Activated B cell treated with CpG ODN at 0.5 μM for 24 hours (primary cell): ENCODE measurements around the gene CLCF1. TPM values are rescaled to one million over a fixed set of nuclear protein-coding genes. Genes with fewer than 3 reads are reported as not detected.

ENCODE experiments used
- ATAC-seq: fragments of 200-7000 bp; cut with Tn5 transposase; one replicate; pipeline ENCODE4 v1.10.0; 2021; ENCODE audit warnings: low read depth, mild to moderate bottlenecking, moderate library complexity
- CTCF ChIA-PET: fragments of 350-600 bp; sonication (Branson Sonifier 250); formaldehyde crosslinking; loops from one replicate; lab custom pipeline; 2021; ENCODE audit warnings: antibody characterized with exemption; lab: Charles Lee
- POLR2A ChIA-PET: fragments of 350-600 bp; sonication (Branson Sonifier 250); formaldehyde crosslinking; loops from one replicate; lab custom pipeline; 2021; ENCODE audit warnings: antibody characterized with exemption; lab: Charles Lee
- DNase-seq: peaks from one replicate; pipeline ENCODE4 v3.0.0; 2022
- H3K27ac Mint-ChIP-seq: one replicate; pipeline ENCODE4 v1.8.0; 2020; ENCODE audit warnings: mixed read lengths
- H3K27me3 Mint-ChIP-seq: one replicate; pipeline ENCODE4 v1.8.0; 2021; ENCODE audit warnings: mixed read lengths
- H3K36me3 Mint-ChIP-seq: one replicate; pipeline ENCODE4 v1.8.0; 2021; ENCODE audit warnings: low read depth, mixed read lengths
- H3K4me1 Mint-ChIP-seq: one replicate; pipeline ENCODE4 v1.8.0; 2021; ENCODE audit warnings: mixed read lengths
- H3K4me3 Mint-ChIP-seq: one replicate; pipeline ENCODE4 v1.8.0; 2020; ENCODE audit warnings: mild to moderate bottlenecking, mixed read lengths
- H3K9me3 Mint-ChIP-seq: one replicate; pipeline ENCODE4 v1.8.0; 2020; ENCODE audit warnings: mixed read lengths
- intact Hi-C: fragments of 100-400 bp; cut with micrococcal nuclease; formaldehyde crosslinking; loops from one replicate; pipeline ENCODE4 v1.15.1; 2024
- total RNA-seq: library from RNA; stranded (reverse); gene quantifications from 2 replicates; pipeline ENCODE4 v1.2.3, GENCODE V29; 2022
- TF ChIP-seq, protein P1 (sequence below): fragments of 200-600 bp; IDR thresholded peaks from one replicate; pipeline ENCODE4 v1.8.0; 2022; ENCODE audit warnings: antibody characterized with exemption, mild to moderate bottlenecking

Gene CLCF1
- total RNA-seq, 1 donor from 2014 or later, result 30.7 TPM

DNA sequence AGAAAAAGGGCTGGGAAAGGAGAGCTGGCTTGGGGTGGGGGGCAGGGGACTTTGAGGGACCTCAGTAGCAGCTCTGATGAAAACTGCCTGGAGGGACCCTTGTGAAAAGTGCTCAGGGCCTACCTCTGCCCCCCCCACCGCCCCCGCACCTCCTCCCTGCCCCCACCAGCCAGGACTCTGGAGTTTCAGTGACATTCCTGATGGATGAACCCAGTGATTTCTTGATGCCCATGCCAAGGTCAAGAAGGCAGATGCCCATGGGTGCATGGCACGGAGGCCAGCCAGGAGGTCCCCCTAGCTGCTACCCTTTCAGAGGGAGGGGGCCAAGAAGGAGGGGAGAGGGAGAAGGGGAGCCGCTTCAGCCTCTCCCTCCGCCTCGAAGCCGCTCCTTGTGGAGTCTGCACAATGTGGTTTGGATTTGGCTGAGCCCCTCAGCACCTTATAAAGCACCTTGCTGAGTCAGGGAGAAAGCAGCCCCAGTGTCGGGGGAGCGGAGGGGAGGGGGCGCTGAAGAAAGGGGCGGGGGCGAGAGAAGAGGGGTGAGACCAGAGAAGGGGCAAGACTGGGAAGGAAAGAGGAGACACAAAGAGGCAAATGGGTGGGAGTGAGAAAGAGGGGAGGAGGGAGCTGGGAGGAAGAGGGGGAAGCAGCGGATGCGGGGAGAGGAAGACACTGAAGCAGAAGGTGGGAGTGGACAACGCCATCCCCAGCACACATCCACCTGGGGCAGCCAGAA, 2.1 kb upstream of the CLCF1 start:
- POLR2A ChIA-PET, result interaction anchor here (0.7 to 26.4 kb wide), 6 partner anchors 11 to 104 kb away, joined by 3 to 1307 read pairs (median 8); partner anchors contain the start of genes ANKRD13D, CLCF1, POLD4 and PTPRCAP
- Mint-ChIP-seq H3K27me3 (no peaks in the 10 kb centered on the region), H3K4me3 (no peak overlapping the region), H3K4me1 (peaks cover 45% of the 10 kb centered on the region), H3K36me3 (peaks cover 13% of the 10 kb centered on the region), H3K27ac (no peak overlapping the region), H3K9me3 (no peaks in the 10 kb centered on the region)
- no peak for ATAC-seq
- DNase-seq, result no peak
- intact Hi-C loops, result no loop called here
- TF ChIP-seq, protein P1, sequence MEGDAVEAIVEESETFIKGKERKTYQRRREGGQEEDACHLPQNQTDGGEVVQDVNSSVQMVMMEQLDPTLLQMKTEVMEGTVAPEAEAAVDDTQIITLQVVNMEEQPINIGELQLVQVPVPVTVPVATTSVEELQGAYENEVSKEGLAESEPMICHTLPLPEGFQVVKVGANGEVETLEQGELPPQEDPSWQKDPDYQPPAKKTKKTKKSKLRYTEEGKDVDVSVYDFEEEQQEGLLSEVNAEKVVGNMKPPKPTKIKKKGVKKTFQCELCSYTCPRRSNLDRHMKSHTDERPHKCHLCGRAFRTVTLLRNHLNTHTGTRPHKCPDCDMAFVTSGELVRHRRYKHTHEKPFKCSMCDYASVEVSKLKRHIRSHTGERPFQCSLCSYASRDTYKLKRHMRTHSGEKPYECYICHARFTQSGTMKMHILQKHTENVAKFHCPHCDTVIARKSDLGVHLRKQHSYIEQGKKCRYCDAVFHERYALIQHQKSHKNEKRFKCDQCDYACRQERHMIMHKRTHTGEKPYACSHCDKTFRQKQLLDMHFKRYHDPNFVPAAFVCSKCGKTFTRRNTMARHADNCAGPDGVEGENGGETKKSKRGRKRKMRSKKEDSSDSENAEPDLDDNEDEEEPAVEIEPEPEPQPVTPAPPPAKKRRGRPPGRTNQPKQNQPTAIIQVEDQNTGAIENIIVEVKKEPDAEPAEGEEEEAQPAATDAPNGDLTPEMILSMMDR, result no peak
- CTCF ChIA-PET, result interaction anchor here (1.2 to 22.6 kb wide), 4 partner anchors 22 to 58 kb away, joined by 3 to 735 read pairs (median 112); partner anchors contain the start of gene POLD4

DNA sequence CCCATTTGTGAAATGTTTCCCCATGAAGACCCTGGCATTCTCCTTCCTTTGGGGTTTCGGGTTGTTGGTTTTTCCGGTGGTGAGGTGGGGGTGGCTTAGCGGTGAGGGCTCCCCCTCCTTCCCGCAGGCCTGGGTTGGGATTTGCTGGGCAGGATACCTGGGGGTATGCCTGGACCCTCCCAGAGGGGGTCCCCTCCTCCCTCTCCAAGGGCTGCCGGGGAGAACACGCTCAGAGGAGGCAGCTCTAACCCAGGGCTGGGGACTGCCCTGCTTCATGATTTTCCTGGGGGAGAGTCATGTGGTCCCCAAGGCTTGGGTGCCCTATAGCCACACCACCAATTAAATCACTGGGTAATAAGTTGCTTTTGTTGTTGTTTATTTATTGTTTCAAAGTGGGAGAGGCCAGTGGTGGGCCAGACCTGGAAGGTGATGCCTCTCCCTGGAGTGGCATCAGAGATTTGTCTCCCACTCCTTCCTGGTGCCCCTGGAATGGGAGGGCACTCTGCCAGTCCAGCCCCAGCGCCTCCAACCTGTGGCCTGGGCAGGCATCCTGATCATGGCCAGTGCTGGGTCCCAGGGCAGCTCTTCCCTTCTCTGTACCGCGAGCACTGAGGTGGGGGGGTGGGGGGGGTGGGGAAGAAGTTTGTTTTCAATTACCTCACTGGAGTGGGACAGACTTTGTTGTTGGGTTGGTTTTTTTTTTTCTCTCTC, 1.3 kb upstream of the CLCF1 start:
- POLR2A ChIA-PET, result interaction anchor here (0.5 to 26.4 kb wide), 14 partner anchors 2 to 281 kb away, joined by 3 to 1307 read pairs (median 10); partner anchors contain the start of genes ANKRD13D, CLCF1, POLD4 and PPP1CA
- CTCF ChIA-PET, result interaction anchor here (1.0 to 22.6 kb wide), 5 partner anchors 7 to 63 kb away, joined by 3 to 735 read pairs (median 25); partner anchors contain the start of genes POLD4 and PTPRCAP
- Mint-ChIP-seq H3K27ac (peak overlapping the region; percentile 79), H3K9me3 (no peaks in the 10 kb centered on the region), H3K4me1 (peaks cover 50% of the 10 kb centered on the region), H3K36me3 (peaks cover 15% of the 10 kb centered on the region), H3K27me3 (no peaks in the 10 kb centered on the region), H3K4me3 (peak overlapping the region; percentile 87)
- no peak for ATAC-seq
- intact Hi-C loops, result loop anchor here (1.0 kb wide), 2 partner anchors 8 to 17 kb away; no protein-coding TSS in a partner anchor
- DNase-seq, result no peak
- TF ChIP-seq, protein P1, result no peak

DNA sequence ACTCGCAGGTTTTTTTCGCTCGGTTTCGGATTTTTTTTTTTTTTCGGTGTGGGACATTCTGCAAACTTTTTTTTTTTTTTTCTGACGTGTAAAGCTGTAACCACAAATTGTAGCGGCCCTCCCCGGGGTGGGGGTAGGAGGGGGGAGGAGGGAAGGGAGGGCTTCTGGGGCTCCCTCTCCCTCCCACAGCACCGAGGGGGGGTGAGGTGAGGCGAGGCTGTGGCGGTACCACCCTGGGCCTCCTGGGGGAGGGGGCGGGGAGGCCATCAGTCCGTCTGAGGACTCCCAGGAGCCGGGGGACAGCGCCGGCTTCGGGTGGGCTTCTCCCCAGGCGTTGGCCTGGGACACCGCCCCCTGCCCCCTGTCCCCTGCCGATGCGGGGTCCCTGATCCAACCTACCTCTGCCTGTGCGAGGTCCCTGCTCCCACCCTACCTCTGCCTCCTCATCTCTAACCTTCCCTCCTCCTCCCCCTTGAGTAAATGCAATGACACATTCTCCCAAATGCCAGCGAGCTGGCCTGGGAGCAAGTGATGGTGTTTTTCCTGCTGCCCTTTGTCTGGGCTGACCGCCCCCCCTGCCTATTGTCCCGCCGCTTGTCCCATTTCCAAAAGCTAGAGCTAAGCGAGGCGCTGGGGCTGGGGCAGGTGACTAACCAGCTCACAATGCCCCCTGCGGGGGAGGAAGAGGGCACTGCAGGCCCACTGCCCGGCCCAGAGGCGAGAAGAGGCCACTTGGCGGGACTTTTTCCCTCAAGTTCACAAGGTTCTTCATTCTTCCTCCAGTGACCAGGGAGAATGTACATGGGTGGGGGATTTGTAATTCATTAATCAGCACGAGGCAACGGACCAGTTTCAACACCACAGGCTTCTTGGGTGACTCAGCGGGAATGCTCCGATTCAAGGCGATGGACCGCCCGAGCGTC, 511 bp upstream of the CLCF1 start:
- H3K27me3 Mint-ChIP-seq, result no peaks in the 10 kb centered on the region
- H3K36me3 Mint-ChIP-seq, result peaks cover 19% of the 10 kb centered on the region
- H3K4me1 Mint-ChIP-seq, result peaks cover 58% of the 10 kb centered on the region
- H3K9me3 Mint-ChIP-seq, result no peaks in the 10 kb centered on the region
- CTCF ChIA-PET, result interaction anchor here (0.6 to 22.6 kb wide), 7 partner anchors 8 to 73 kb away, joined by 3 to 735 read pairs (median 8); partner anchors contain the start of genes POLD4 and PTPRCAP
- H3K27ac Mint-ChIP-seq, result peak overlapping the region; percentile 97
- POLR2A ChIA-PET, result interaction anchor here (0.5 to 26.4 kb wide), 31 partner anchors 3 to 432 kb away, joined by 3 to 1307 read pairs (median 6); partner anchors contain the start of genes ANKRD13D, CDK2AP2, CLCF1 and KDM2A
- peak overlapping the region; percentile 96 for H3K4me3 Mint-ChIP-seq
- DNase-seq (peak; percentile 72), ATAC-seq (peak; percentile 75)
- TF ChIP-seq, protein P1, result no peak
- intact Hi-C loops, result loop anchor here (1.0 kb wide), 3 partner anchors 8 to 21 kb away; partner anchors contain the start of gene POLD4

DNA sequence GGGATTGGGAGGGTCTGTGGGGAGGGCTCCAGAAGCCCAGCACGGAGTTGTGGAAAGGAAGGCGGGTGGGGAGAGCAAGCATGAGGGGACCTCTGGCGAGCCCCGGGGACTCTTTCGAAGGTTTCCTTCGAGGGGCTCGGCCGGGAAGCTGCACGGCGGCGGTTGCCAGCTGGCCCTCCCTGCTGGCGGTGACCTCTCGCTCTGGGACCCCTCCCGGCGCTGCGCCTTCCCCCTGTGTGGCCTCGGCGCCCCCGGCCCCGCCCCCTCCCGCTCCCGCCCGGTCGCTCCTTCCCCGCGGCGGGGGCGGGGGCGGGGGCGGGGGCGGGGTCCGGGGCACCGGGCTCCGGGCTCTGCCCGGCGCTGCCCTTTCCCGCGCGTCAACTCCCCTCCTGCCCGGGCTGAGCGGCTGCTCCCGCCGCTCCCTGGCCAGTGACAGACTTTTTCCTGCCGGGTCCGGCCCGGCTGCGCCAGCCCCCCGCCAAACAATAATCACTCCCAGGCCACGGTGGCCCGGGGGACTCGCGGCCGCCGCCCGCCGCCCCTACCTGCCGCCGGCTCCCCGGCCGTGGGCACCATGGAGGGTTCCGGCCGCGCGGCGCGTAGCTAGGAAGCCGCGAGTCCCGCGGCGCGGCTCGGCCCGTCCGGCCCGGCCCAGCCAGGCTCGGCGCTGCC, 941 bp downstream of the CLCF1 start:
- Mint-ChIP-seq H3K9me3 (no peaks in the 10 kb centered on the region), H3K4me1 (peaks cover 66% of the 10 kb centered on the region), H3K27ac (no peak overlapping the region), H3K4me3 (peak overlapping the region; percentile 90), H3K27me3 (no peaks in the 10 kb centered on the region), H3K36me3 (peaks cover 29% of the 10 kb centered on the region)
- DNase-seq (no peak), ATAC-seq (no peak)
- intact Hi-C loops, result no loop called here
- ChIA-PET POLR2A (interaction anchor here (0.5 to 26.4 kb wide), 15 partner anchors 4 to 113 kb away, joined by 3 to 1307 read pairs (median 6); partner anchors contain the start of genes AIP, ANKRD13D, CLCF1 and POLD4), CTCF (interaction anchor here (1.4 to 22.6 kb wide), 7 partner anchors 10 to 104 kb away, joined by 3 to 735 read pairs (median 25); partner anchors contain the start of genes POLD4 and RAD9A)
- TF ChIP-seq, protein P1, result no peak
